K562 (cell line): ENCODE measurements around the gene RIMKLA. TPM values are rescaled to one million over a fixed set of nuclear protein-coding genes. Genes with fewer than 3 reads are reported as not detected.

Source experiments
- ATAC-seq: fragments of 200-7000 bp; cut with Tn5 transposase; 3 replicates; pipeline ENCODE4 v1.9.1; 2020; ENCODE audit warnings: moderate library complexity
- BruUV-seq: library from RNA; stranded (reverse); fragments of 400-500 nt; replicated peaks from 2 replicates; lab custom pipeline; 2021; lab: Mats Ljungman, UMichigan
- CTCF ChIA-PET: fragments of 300-600 bp; formaldehyde crosslinking; extraction: SDS; loops from one replicate; lab custom pipeline; 2021; ENCODE audit warnings: low intra/inter-chr PET ratio; lab: Yijun Ruan, JAX
- POLR2A ChIA-PET: fragments of 300-600, 350-650 bp; sonication (Branson Sonifier 250); formaldehyde crosslinking; extraction: SDS; loops from one replicate; lab custom pipeline; 2021; ENCODE audit warnings: antibody characterized with exemption, inconsistent platforms; lab: Yijun Ruan, JAX
- DNase-seq, 4 experiments: peaks; one replicate each; pipeline versions ENCODE4 v3.0.0 to v3.0.0-alpha.2; 2011 to 2018; ENCODE audit warnings: low spot score in 3 of 4, mixed read lengths in 3 of 4; ENCODE audit errors: extremely low read depth in 1 of 4
- FAIRE-seq: peaks from 2 replicates; lab custom pipeline; 2011; peaks lifted over from hg19 to GRCh38; lab: Jason Lieb, UNC
- H2AFZ ChIP-seq: 2 replicates; pipeline ENCODE4 v1.6.0; 2011; ENCODE audit warnings: low read depth, low read length, control low read depth, inconsistent platforms
- H3K27ac ChIP-seq: fragments of 200-600 bp; 3 replicates; pipeline ENCODE4 v1.8.0; 2011; ENCODE audit warnings: low read depth, mild to moderate bottlenecking, control low read depth, inconsistent platforms, low read length, moderate library complexity, mixed read lengths; ENCODE audit errors: extremely low read depth
- H3K27me3 ChIP-seq, 2 experiments: fragments of 300-600 bp in 1 of 2; 2 replicates in 1 of 2; 3 replicates in 1 of 2; pipeline versions ENCODE4 v1.6.0 to v1.8.0; 2011; ENCODE audit warnings: inconsistent platforms in 2 of 2, low read length in 2 of 2, mild to moderate bottlenecking in 1 of 2, mixed read lengths in 1 of 2, moderate library complexity in 1 of 2; ENCODE audit not compliant: control insufficient read depth in 2 of 2, insufficient read depth in 2 of 2
- H3K36me3 ChIP-seq: fragments of 300-600 bp; 3 replicates; pipeline ENCODE4 v1.8.0; 2011; ENCODE audit warnings: mild to moderate bottlenecking, low read length, inconsistent platforms; ENCODE audit not compliant: control insufficient read depth, insufficient read depth
- H3K4me1 ChIP-seq, 2 experiments: fragments of 200-600 bp in 1 of 2; replicated peaks in 1 of 2; 2 replicates in 1 of 2; 3 replicates in 1 of 2; pipeline versions ENCODE4 v1.5.1 to v1.8.0; 2011; ENCODE audit warnings: inconsistent platforms in 2 of 2, low read length in 2 of 2, mild to moderate bottlenecking in 1 of 2, mixed read lengths in 1 of 2, moderate library complexity in 1 of 2; ENCODE audit not compliant: control insufficient read depth in 2 of 2, insufficient read depth in 2 of 2
- H3K4me2 ChIP-seq: 2 replicates; pipeline ENCODE4 v1.6.1; 2011; ENCODE audit warnings: low read length, control low read depth, inconsistent platforms, mixed read lengths; ENCODE audit not compliant: insufficient read depth
- H3K4me3 ChIP-seq: fragments of 200-600 bp; sonication (generic), shearing (Covaris generic); 2 replicates; pipeline ENCODE4 v1.5.1; 2016; ENCODE audit warnings: control low read depth, inconsistent platforms
- H3K79me2 ChIP-seq: fragments of 200-600 bp; 3 replicates; pipeline ENCODE4 v1.8.0; 2011; ENCODE audit warnings: low read length, inconsistent platforms; ENCODE audit not compliant: control insufficient read depth, insufficient read depth
- H3K9ac ChIP-seq, 2 experiments: 2 replicates each; pipeline versions ENCODE4 v1.6.0 to v1.6.1; 2011; ENCODE audit warnings: low read depth in 2 of 2, low read length in 2 of 2, control low read depth in 1 of 2, inconsistent platforms in 1 of 2, mild to moderate bottlenecking in 1 of 2, mixed read lengths in 1 of 2; ENCODE audit not compliant: insufficient read depth in 1 of 2
- H3K9me1 ChIP-seq: one replicate; pipeline ENCODE4 v1.6.0; 2011; ENCODE audit warnings: inconsistent platforms, mild to moderate bottlenecking, low read length, moderate library complexity; ENCODE audit not compliant: control insufficient read depth, insufficient read depth
- H3K9me3 ChIP-seq: replicated peaks from 2 replicates; pipeline ENCODE4 v1.5.1; 2011; ENCODE audit warnings: low read depth, low read length, inconsistent platforms; ENCODE audit not compliant: control insufficient read depth, insufficient read depth
- H4K20me1 ChIP-seq: replicated peaks from 2 replicates; pipeline ENCODE4 v1.6.1; 2011; ENCODE audit warnings: low read length, inconsistent platforms, mixed read lengths; ENCODE audit not compliant: control insufficient read depth, insufficient read depth
- ATF7 ChIP-seq: fragments of 450-650 bp; IDR thresholded peaks from 2 replicates; pipeline ENCODE4 v1.7.1; 2014; ENCODE audit warnings: mild to moderate bottlenecking, moderate library complexity
- CBFA2T3 ChIP-seq: fragments of 450-650 bp; IDR thresholded peaks from 2 replicates; pipeline ENCODE4 v1.6.1; 2017
- HCFC1 ChIP-seq: IDR thresholded peaks from 2 replicates; pipeline ENCODE4 v1.6.1; 2012; ENCODE audit warnings: low read depth, low read length, improper control_type of control experiment
- MCM3 ChIP-seq: fragments of 450-650 bp; IDR thresholded peaks from 2 replicates; pipeline ENCODE4 v1.6.1; 2016
- RHOXF2B ChIP-seq: fragments of 250-450 bp; sonication (Bioruptor Pico); conservative IDR thresholded peaks from 2 replicates; pipeline ENCODE4 v1.5.1; 2021
- TEAD4 ChIP-seq, 2 experiments: sonication (generic) in 1 of 2; formaldehyde crosslinking in 1 of 2; IDR thresholded peaks; 2 replicates each; pipeline versions ENCODE4 v1.6.1 to v1.8.0; 2012 to 2022; ENCODE audit warnings: borderline replicate concordance in 1 of 2, inconsistent platforms in 1 of 2, low read length in 1 of 2, mild to moderate bottlenecking in 1 of 2, missing genetic modification reagents in 1 of 2
- ZNF146 ChIP-seq: IDR thresholded peaks from one replicate; pipeline ENCODE4 v1.6.1; 2018; ENCODE audit warnings: missing compliant biosample characterization; ENCODE audit not compliant: unreplicated experiment
- ZNF274 ChIP-seq: IDR thresholded peaks from 2 replicates; pipeline ENCODE4 v1.6.1; 2011; ENCODE audit warnings: low read depth, mild to moderate bottlenecking, low read length, moderate library complexity, borderline replicate concordance
- ZNF398 ChIP-seq: fragments of 250-450 bp; sonication (Bioruptor Pico); IDR thresholded peaks from 2 replicates; pipeline ENCODE4 v1.8.0; 2021; ENCODE audit warnings: moderate library complexity, mild to moderate bottlenecking, inconsistent platforms
- ZNF551 ChIP-seq: fragments of 250-450 bp; sonication (Bioruptor Pico); IDR thresholded peaks from 2 replicates; pipeline ENCODE4 v1.5.0; 2021; ENCODE audit warnings: mild to moderate bottlenecking, moderate library complexity
- WGBS: fragments of 100-300 bp; shearing (Covaris generic); methylation state at CpG from one replicate; pipeline ENCODE4 v1.1.6; 2016; ENCODE audit warnings: low coverage, mixed read lengths; ENCODE audit not compliant: insufficient coverage; ENCODE audit errors: missing lambda C conversion rate; 5-methylcytosine and 5-hydroxymethylcytosine counted together
- in situ Hi-C: fragments of 300-500 bp; cut with MboI; formaldehyde crosslinking; loops from 4 replicates; pipeline ENCODE4 v1.15.0; 2018; ENCODE audit warnings: inconsistent platforms, mixed read lengths
- intact Hi-C: fragments of 100-400 bp; cut with micrococcal nuclease; formaldehyde crosslinking; loops from 2 replicates; pipeline ENCODE4 v1.14.2; 2022
- polyA plus RNA-seq, 8 experiments: library from polyadenylated mRNA; depleted of rRNA in 4 of 8; stranded (reverse) in 5 of 8; unstranded in 3 of 8; fragments of >200 nt; fragmentation: Nextera tagmentation in 2 of 8; fragmentation: Illumina TruSeq in 1 of 8; extraction: Ambion mirVana in 2 of 8; extraction: Trizol in 1 of 8; gene quantifications; 2 replicates each; pipeline versions ENCODE4 v1.2.1 to v1.2.3, GENCODE V29; 2011 to 2014; ENCODE audit warnings: inconsistent platforms in 1 of 8, missing spikeins in 1 of 8
- total RNA-seq, 7 experiments: library from RNA; depleted of rRNA in 6 of 7; stranded (reverse); fragments of >200 nt in 6 of 7; fragmentation: Illumina TruSeq in 2 of 7; extraction: Trizol in 2 of 7; gene quantifications; 2 replicates each; pipeline versions ENCODE4 v1.2.1 to v1.2.3, GENCODE V29; 2011 to 2021; ENCODE audit warnings: low replicate concordance in 1 of 7

RIMKLA gene
- total and polyA plus RNA-seq, 9 of the 15 experiments (the other 6 are each of a cell fraction or from before 2014, with no cell fraction given) = 0.02 TPM; not detected in 8

GRCh38 chr1:42429603-42430002 lies 49.0 kb downstream of the RIMKLA start (continued):
- TF ChIP-seq TEAD4 (IDR thresholded peaks at IDR 0.05; ENCODE audit: low read length) (no peak), TEAD4 (CRISPR knock-in tag; IDR thresholded peaks at IDR 0.05; ENCODE audit: borderline replicate concordance) (no peak), MCM3 (no peak), HCFC1 (no peak), ZNF146 (CRISPR knock-in tag) (no peak)

GRCh38 chr1:42430286-42431135 lies 49.9 kb downstream of the RIMKLA start:
- no peaks in the 10 kb centered on the region for H3K9me1 ChIP-seq
- ChIA-PET POLR2A (interaction anchor here (0.5 to 0.7 kb wide), 2 partner anchors 18 to 252 kb away, joined by 3 read pairs; partner anchors contain the start of gene YBX1), CTCF (no interaction called here)
- H3K4me2 ChIP-seq = no peak overlapping the region
- DNase-seq (no peak), ATAC-seq (no peak), FAIRE-seq (peak; percentile 23)
- no peak overlapping the region for H2AFZ ChIP-seq
- intact Hi-C loops = no loop called here
- in situ Hi-C loops = no loop called here
- no TSS peak for BruUV-seq
- no peak overlapping the region for H3K4me3 ChIP-seq
- H3K9ac ChIP-seq = no peak overlapping the region
- H3K27me3 ChIP-seq = peaks cover 11 to 21% of the 10 kb centered on the region in 2 experiments; a peak in 4 of 5 replicates
- H3K27ac ChIP-seq = no peak overlapping the region
- H3K4me1 ChIP-seq = no peaks in the 10 kb centered on the region
- H4K20me1 ChIP-seq = no peaks in the 10 kb centered on the region
- TF ChIP-seq ATF7 (no peak), CBFA2T3 (no peak), RHOXF2B (CRISPR knock-in tag) (no peak), ZNF551 (CRISPR knock-in tag) (no peak), ZNF398 (CRISPR knock-in tag) (no peak), ZNF274 (no peak)
- 0% methylated on average over 3 of the region's 3 CpGs for WGBS
- H3K9me3 ChIP-seq = no peaks in the 10 kb centered on the region
- H3K79me2 ChIP-seq = no peaks in the 10 kb centered on the region
- H3K36me3 ChIP-seq = no peaks in the 10 kb centered on the region
